ENCODE data around the gene TCTN2.

TCTN2 gene

GRCh38 chr12:123667771-123668170 is 3.1 kb upstream of the TCTN2 start:
- no peak overlapping the region for H3K4me2 ChIP-seq (ENCODE audit: low read depth, low read length)
- TF ChIP-seq EZH2 (optimal IDR thresholded peaks at IDR 0.05; ENCODE audit: low read depth, low read length) (no peak), EZH2phosphoT487 (IDR thresholded peaks at IDR 0.05; ENCODE audit: low read length) (no peak), CTCF (IDR thresholded peaks at IDR 0.05; ENCODE audit: low read length) (no peak)

GRCh38 chr12:123671876-123672275 is 963 bp downstream of the TCTN2 start:
- Histone ChIP-seq H3K36me3 (replicated peaks; ENCODE audit: insufficient read depth, low read length) (no peaks in the 10 kb centered on the region), H3K79me2 (ENCODE audit: low read length) (no peaks in the 10 kb centered on the region), H3K9ac (ENCODE audit: low read length) (no peak overlapping the region), H3K9me3 (replicated peaks; ENCODE audit: insufficient read depth, low read length) (no peaks in the 10 kb centered on the region), H3K9me2 (replicated peaks; ENCODE audit: insufficient read depth, low read length) (no peaks in the 10 kb centered on the region), H3F3A (ENCODE audit: insufficient read depth, low read length) (no peaks in the 10 kb centered on the region), H3K4me3 (ENCODE audit: low read length) (no peak overlapping the region), H3K27me3 (replicated peaks; ENCODE audit: insufficient read depth, low read length) (no peaks in the 10 kb centered on the region), H3K4me1 (ENCODE audit: low read length) (no peaks in the 10 kb centered on the region), H3K4me2 (ENCODE audit: low read depth, low read length) (peak overlapping the region; percentile 79; the same call in 1 of the 2 replicates), H4K20me1 (ENCODE audit: insufficient read depth, low read length) (no peaks in the 10 kb centered on the region), H2AFZ (ENCODE audit: low read length) (no peak overlapping the region), H3K27ac (ENCODE audit: low read length) (no peak overlapping the region)
- TF ChIP-seq CTCF (IDR thresholded peaks at IDR 0.05; ENCODE audit: low read length): no peak
- no peak for TF ChIP-seq EZH2phosphoT487 (IDR thresholded peaks at IDR 0.05; ENCODE audit: low read length)
- no peak for TF ChIP-seq EZH2 (optimal IDR thresholded peaks at IDR 0.05; ENCODE audit: low read depth, low read length)
- DNase-seq: no peak

More at GRCh38 chr12:123667771-123668170, 3.1 kb upstream of the TCTN2 start:
- H3K27ac ChIP-seq (ENCODE audit: low read length): no peak overlapping the region
- H3K9ac ChIP-seq (ENCODE audit: low read length): no peak overlapping the region
- H3K9me2 ChIP-seq (replicated peaks; ENCODE audit: insufficient read depth, low read length): no peaks in the 10 kb centered on the region
- H3K4me3 ChIP-seq (ENCODE audit: low read length): no peak overlapping the region
- H3K27me3 ChIP-seq (replicated peaks; ENCODE audit: insufficient read depth, low read length): no peaks in the 10 kb centered on the region
- H4K20me1 ChIP-seq (ENCODE audit: insufficient read depth, low read length): no peaks in the 10 kb centered on the region
- no peak for DNase-seq
- no peaks in the 10 kb centered on the region for H3F3A ChIP-seq (ENCODE audit: insufficient read depth, low read length)
- no peaks in the 10 kb centered on the region for H3K4me1 ChIP-seq (ENCODE audit: low read length)
- H2AFZ ChIP-seq (ENCODE audit: low read length): no peak overlapping the region
- no peaks in the 10 kb centered on the region for H3K79me2 ChIP-seq (ENCODE audit: low read length)
- H3K9me3 ChIP-seq (replicated peaks; ENCODE audit: insufficient read depth, low read length): no peaks in the 10 kb centered on the region
- H3K36me3 ChIP-seq (replicated peaks; ENCODE audit: insufficient read depth, low read length): no peaks in the 10 kb centered on the region

- no peak overlapping the region for H3K9ac ChIP-seq (ENCODE audit: low read length)
- no peaks in the 10 kb centered on the region for H3K36me3 ChIP-seq (replicated peaks; ENCODE audit: insufficient read depth, low read length)
- H3K9me3 ChIP-seq (replicated peaks; ENCODE audit: insufficient read depth, low read length): no peaks in the 10 kb centered on the region
- no peaks in the 10 kb centered on the region for H3K4me1 ChIP-seq (ENCODE audit: low read length)
- no peaks in the 10 kb centered on the region for H3K27me3 ChIP-seq (replicated peaks; ENCODE audit: insufficient read depth, low read length)
- H3K4me2 ChIP-seq (ENCODE audit: low read depth, low read length): no peak overlapping the region
- no peak for TF ChIP-seq EZH2 (optimal IDR thresholded peaks at IDR 0.05; ENCODE audit: low read depth, low read length)
- no peak for TF ChIP-seq CTCF (IDR thresholded peaks at IDR 0.05; ENCODE audit: low read length)
- no peak for TF ChIP-seq EZH2phosphoT487 (IDR thresholded peaks at IDR 0.05; ENCODE audit: low read length)
- H3K4me3 ChIP-seq (ENCODE audit: low read length): no peak overlapping the region
- DNase-seq: no peak
- H4K20me1 ChIP-seq (ENCODE audit: insufficient read depth, low read length): no peaks in the 10 kb centered on the region
- H3F3A ChIP-seq (ENCODE audit: insufficient read depth, low read length): no peaks in the 10 kb centered on the region
- H3K9me2 ChIP-seq (replicated peaks; ENCODE audit: insufficient read depth, low read length): no peaks in the 10 kb centered on the region
- H3K79me2 ChIP-seq (ENCODE audit: low read length): no peaks in the 10 kb centered on the region
- no peak overlapping the region for H2AFZ ChIP-seq (ENCODE audit: low read length)
- H3K27ac ChIP-seq (ENCODE audit: low read length): no peak overlapping the region
Observed at GRCh38 chr12:123675436-123675835, 4.5 kb downstream of the TCTN2 start.
